GM23338 (cell line): ENCODE measurements around the gene WDR33.

Experiments used
- CTCF ChIP-seq, 2 experiments: fragments of 200-600 bp in 1 of 2; sonication (generic) in 1 of 2; conservative IDR thresholded peaks; 2 replicates each; pipeline versions ENCODE4 v1.5.1 to v1.6.1; 2016 to 2017; ENCODE audit warnings: antibody characterized with exemption in 2 of 2, low read depth in 2 of 2, mild to moderate bottlenecking in 2 of 2, moderate library complexity in 1 of 2
- EZH2 ChIP-seq: fragments of 200-600 bp; sonication (generic); IDR thresholded peaks from one replicate; pipeline ENCODE4 v1.8.0; 2017; ENCODE audit warnings: antibody characterized with exemption, mild to moderate bottlenecking, low read depth; ENCODE audit not compliant: unreplicated experiment
- EZH2phosphoT487 ChIP-seq: fragments of 200-600 bp; sonication (generic); IDR thresholded peaks from one replicate; pipeline ENCODE4 v1.8.1; 2018; ENCODE audit warnings: antibody characterized with exemption; ENCODE audit not compliant: unreplicated experiment
- POLR2AphosphoS5 ChIP-seq: IDR thresholded peaks from 2 replicates; pipeline ENCODE4 v1.6.1; 2016; ENCODE audit warnings: antibody characterized with exemption, low read depth
- REST ChIP-seq: IDR thresholded peaks from one replicate; pipeline ENCODE4 v1.6.1; 2018; ENCODE audit warnings: antibody characterized with exemption; ENCODE audit not compliant: unreplicated experiment
- STAT1 ChIP-seq: IDR thresholded peaks from one replicate; pipeline ENCODE4 v1.6.1; 2016; ENCODE audit warnings: antibody characterized with exemption; ENCODE audit not compliant: unreplicated experiment

- TF ChIP-seq CTCF (conservative IDR thresholded peaks at IDR 0.05; ENCODE audit: low read depth in 2 of 2) (no peak), POLR2AphosphoS5 (no peak), EZH2phosphoT487 (no peak), EZH2 (no peak), STAT1 (no peak), REST (no peak)
Observed at GRCh38 chr2:127707890-127708648, 102.9 kb downstream of the WDR33 start.
